Ovary (tissue), 9 donors: ENCODE results near the gene TMEM82. TPM values are rescaled to one million over a fixed set of nuclear protein-coding genes. Genes with fewer than 3 reads are reported as not detected.

ENCODE experiments used
- DNase-seq, 5 donors: peaks; one replicate each; pipeline ENCODE4 v3.0.0-alpha.2; 2019 to 2020
- H3K27ac ChIP-seq, 2 donors: fragments of 200-600 bp; one replicate each; pipeline versions ENCODE4 v1.5.1 to v1.8.0; 2019 to 2022
- H3K27me3 ChIP-seq: fragments of 200-600 bp; one replicate; pipeline ENCODE4 v1.8.0; 2022
- H3K36me3 ChIP-seq: fragments of 200-600 bp; sonication (generic); one replicate; pipeline ENCODE4 v1.5.1; 2019
- H3K4me1 ChIP-seq: one replicate; pipeline ENCODE4 v1.8.1; 2013; ENCODE audit warnings: mild to moderate bottlenecking, moderate library complexity; ENCODE audit not compliant: insufficient read depth
- H3K4me3 ChIP-seq: fragments of 200-600 bp; sonication (generic); one replicate; pipeline ENCODE4 v1.5.1; 2017
- H3K9me3 ChIP-seq, 2 donors: fragments of 200-600 bp in 1 of 2; sonication (generic) in 1 of 2; one replicate each; pipeline versions ENCODE4 v1.5.1 to v1.8.1; 2013 to 2019; ENCODE audit warnings: mild to moderate bottlenecking in 1 of 2, moderate library complexity in 1 of 2
- CTCF ChIP-seq, 3 donors: fragments of 450-650 bp in 2 of 3; fragments of 200-600 bp in 1 of 3; IDR thresholded peaks; one replicate each; pipeline versions ENCODE4 v1.5.1 to v1.8.0; 2016 to 2022; ENCODE audit warnings: antibody characterized with exemption in 3 of 3, mild to moderate bottlenecking in 1 of 3
- EP300 ChIP-seq: sonication (generic); formaldehyde crosslinking; IDR thresholded peaks from one replicate; pipeline ENCODE4 v1.6.1; 2017; ENCODE audit warnings: antibody characterized with exemption
- POLR2A ChIP-seq: fragments of 450-650 bp; IDR thresholded peaks from one replicate; pipeline ENCODE4 v1.6.1; 2017; ENCODE audit warnings: antibody characterized with exemption, mild to moderate bottlenecking, moderate library complexity
- WGBS, 3 donors: extraction: QIAGEN DNeasy Blood & Tissue Kit in 1 of 3; methylation state at CpG; one replicate each; pipeline versions ENCODE4 v1.1.5 to v1.1.7; 2013 to 2017; 5-methylcytosine and 5-hydroxymethylcytosine counted together
- intact Hi-C, 4 donors: fragments of 100-400 bp; cut with DNase I; formaldehyde crosslinking; loops; one replicate each; pipeline versions ENCODE4 v1.11.0 to v1.15.1; 2022 to 2023
- polyA plus RNA-seq, 2 donors: library from polyadenylated mRNA; stranded (reverse); fragments of 200-250 nt in 1 of 2; fragments of 350-450 nt in 1 of 2; fragmentation: Illumina TruSeq in 1 of 2; extraction: RNeasy Lipid Tissue Mini Kit (QIAGEN cat#74804) in 1 of 2; gene quantifications; one replicate each; pipeline ENCODE4 v1.2.3, GENCODE V29; 2013 to 2014
- total RNA-seq, 7 donors: library from RNA; depleted of rRNA in 2 of 7; stranded (reverse); fragments of >200 nt in 2 of 7; fragmentation: NEBNext Ultra II Directional in 3 of 7; extraction: Animal tissue kit (Norgen Biotek cat#: 25700) in 3 of 7; gene quantifications; one replicate each; pipeline versions ENCODE4 v1.1.0 to v1.2.4, GENCODE V29; 2016 to 2023
- donor health status: DM: no; HTN: no; CAD: no; lungs with moderate emphysema.
- donor health status: DM: no; HTN: no; CAD: no.
- donor health status: Bipolar disorder and iron deficiency.
- donor health status: DM: yes; HTN: yes; CAD: no.
- donor health status: DM: no; HTN: no; CAD: no.
- donor health status: DM: yes; HTN: yes; CAD: no.

Gene TMEM82
- total and polyA plus RNA-seq, 9 donors, result not detected

- Histone ChIP-seq H3K36me3 (no peaks in the 10 kb centered on the region), H3K9me3 (no peaks in the 10 kb centered on the region), H3K27me3 (no peaks in the 10 kb centered on the region), H3K27ac (no peak overlapping the region), H3K4me3 (no peak overlapping the region), H3K4me1 (peaks cover 7% of the 10 kb centered on the region)
- TF ChIP-seq POLR2A (no peak), EP300 (no peak), CTCF (IDR thresholded peaks at IDR 0.05) (no peak)
- DNase-seq, result no peak
- WGBS, 3 donors, result 88 to 90% (median 89%) methylated on average over 11 of the region's 11 CpGs
- intact Hi-C loops, result no loop called here
These were observed 24.7 kb upstream of the TMEM82 start for GRCh38 chr1:15717418-15718125.

- no peak overlapping the region for H3K4me3 ChIP-seq
- peaks cover 7% of the 10 kb centered on the region for H3K4me1 ChIP-seq
- WGBS, 3 donors, result 85 to 92% (median 86%) methylated on average over 8 of the region's 8 CpGs
- H3K27me3 ChIP-seq, result no peaks in the 10 kb centered on the region
- no peak overlapping the region for H3K27ac ChIP-seq
- DNase-seq, result no peak
- no peaks in the 10 kb centered on the region for H3K9me3 ChIP-seq
- H3K36me3 ChIP-seq, result peaks cover 2% of the 10 kb centered on the region
- TF ChIP-seq CTCF (IDR thresholded peaks at IDR 0.05), result no peak
- no peak for TF ChIP-seq POLR2A
- no peak for TF ChIP-seq EP300
- intact Hi-C loops, result no loop called here
These were observed 24.1 kb upstream of the TMEM82 start for GRCh38 chr1:15718199-15718601.

GRCh38 chr1:15719381-15720120 is 22.7 kb upstream of the TMEM82 start:
- Histone ChIP-seq H3K27me3 (no peaks in the 10 kb centered on the region), H3K36me3 (peaks cover 2% of the 10 kb centered on the region), H3K27ac (no peak overlapping the region), H3K9me3 (no peaks in the 10 kb centered on the region), H3K4me1 (peaks cover 6% of the 10 kb centered on the region), H3K4me3 (no peak overlapping the region)
- no peak for TF ChIP-seq CTCF (IDR thresholded peaks at IDR 0.05)
- TF ChIP-seq EP300, result no peak
- no peak for TF ChIP-seq POLR2A
- no peak for DNase-seq
- 88 to 92% (median 90%) methylated on average over 12 of the region's 12 CpGs for WGBS, 3 donors
- intact Hi-C loops, result no loop called here

GRCh38 chr1:15720861-15721260 is 21.4 kb upstream of the TMEM82 start:
- DNase-seq, result no peak
- no peaks in the 10 kb centered on the region for H3K27me3 ChIP-seq
- 73 to 89% (median 87%) methylated on average over 3 of the region's 3 CpGs for WGBS, 3 donors
- H3K4me1 ChIP-seq, result no peaks in the 10 kb centered on the region
- peaks cover 2% of the 10 kb centered on the region for H3K36me3 ChIP-seq
- intact Hi-C loops, result no loop called here
- H3K27ac ChIP-seq, result no peak overlapping the region
- TF ChIP-seq POLR2A (no peak), EP300 (no peak), CTCF (IDR thresholded peaks at IDR 0.05) (no peak)
- no peak overlapping the region for H3K4me3 ChIP-seq
- H3K9me3 ChIP-seq, result no peaks in the 10 kb centered on the region
